ENCODE data around the gene CDH13. TPM values are rescaled to one million over a fixed set of nuclear protein-coding genes. Genes with fewer than 3 reads are reported as not detected.

CDH13 gene
- total RNA-seq, 2 donors from 2014 or later: 2.9 TPM; not detected in 1

DNA sequence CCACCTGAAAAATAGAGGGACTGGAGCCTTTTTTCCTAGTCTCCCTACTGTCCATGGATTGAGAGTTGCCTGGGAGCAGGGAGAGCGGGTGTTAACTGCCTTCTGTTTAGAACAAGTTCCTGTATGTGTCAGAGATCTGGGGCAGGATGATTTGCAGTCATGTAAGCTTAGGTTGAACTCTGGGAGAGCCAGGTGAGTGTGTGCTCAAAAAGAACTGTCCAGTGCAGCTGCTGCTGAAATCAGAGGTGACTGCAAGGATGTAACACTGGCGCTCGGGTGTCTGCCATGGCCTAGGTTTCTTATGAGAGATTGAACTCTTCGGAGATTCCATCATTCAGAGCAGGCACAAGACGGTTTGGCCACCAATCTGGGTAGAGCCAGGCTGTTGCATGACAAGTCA lies 432.5 kb downstream of the CDH13 start:
- Histone ChIP-seq H3K4me3 (no peak overlapping the region), H3K27ac (no peak overlapping the region), H3K4me1 (no peaks in the 10 kb centered on the region), H3K9me3 (no peaks in the 10 kb centered on the region), H3K27me3 (no peaks in the 10 kb centered on the region), H3K36me3 (replicated peaks in 1 of 2; ENCODE audit: insufficient read depth in 1 of 2, low read depth in 2 of 2) (no peaks in the 10 kb centered on the region)
- DNase-seq: no peak
- intact Hi-C loops (cut with DNase I): no loop called here
- WGBS, 2 donors: 47 to 61% methylated on average over 5 of the region's 5 CpGs
- no peak for TF ChIP-seq POLR2A (IDR thresholded peaks at IDR 0.05)
- ATAC-seq: no peak

- H3K27ac ChIP-seq: no peak overlapping the region
- H3K4me3 ChIP-seq: no peak overlapping the region
- DNase-seq (no peak), ATAC-seq (no peak)
- TF ChIP-seq POLR2A (IDR thresholded peaks at IDR 0.05) (no peak), CTCF (IDR thresholded peaks at IDR 0.05) (no peak)
- no peaks in the 10 kb centered on the region for H3K36me3 ChIP-seq (replicated peaks in 1 of 2; ENCODE audit: insufficient read depth in 1 of 2, low read depth in 2 of 2)
- H3K27me3 ChIP-seq: no peaks in the 10 kb centered on the region
- intact Hi-C loops (cut with DNase I): no loop called here
- no peaks in the 10 kb centered on the region for H3K4me1 ChIP-seq
- WGBS, 2 donors: 62 to 83% methylated on average over 3 of the region's 3 CpGs
- H3K9me3 ChIP-seq: no peaks in the 10 kb centered on the region
Measured at GRCh38 chr16:83066011-83066410, 439.2 kb downstream of the CDH13 start.

DNA sequence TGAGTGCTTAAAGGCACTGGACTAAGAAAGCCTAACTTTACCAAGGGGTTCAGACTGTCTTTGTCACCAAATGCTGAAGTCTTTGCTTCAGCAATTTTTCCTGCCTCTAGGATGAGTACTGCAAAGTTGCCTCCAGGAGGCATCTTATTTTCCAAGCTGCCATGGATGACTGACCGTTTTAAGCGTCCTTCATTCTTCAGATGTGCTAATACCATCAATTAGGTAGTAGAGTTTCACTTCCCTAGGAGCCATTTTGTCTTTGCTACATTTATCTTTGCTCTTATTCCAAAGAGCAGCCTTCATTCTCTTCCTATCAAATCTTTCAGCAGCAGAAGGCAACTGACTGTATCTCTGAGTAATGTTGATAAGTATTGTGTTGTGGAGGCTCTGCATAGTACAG lies 440.1 kb downstream of the CDH13 start:
- intact Hi-C loops (cut with DNase I): no loop called here
- WGBS, 2 donors: 56 to 70% methylated on average over 2 of the region's 2 CpGs
- no peaks in the 10 kb centered on the region for H3K27me3 ChIP-seq

DNA sequence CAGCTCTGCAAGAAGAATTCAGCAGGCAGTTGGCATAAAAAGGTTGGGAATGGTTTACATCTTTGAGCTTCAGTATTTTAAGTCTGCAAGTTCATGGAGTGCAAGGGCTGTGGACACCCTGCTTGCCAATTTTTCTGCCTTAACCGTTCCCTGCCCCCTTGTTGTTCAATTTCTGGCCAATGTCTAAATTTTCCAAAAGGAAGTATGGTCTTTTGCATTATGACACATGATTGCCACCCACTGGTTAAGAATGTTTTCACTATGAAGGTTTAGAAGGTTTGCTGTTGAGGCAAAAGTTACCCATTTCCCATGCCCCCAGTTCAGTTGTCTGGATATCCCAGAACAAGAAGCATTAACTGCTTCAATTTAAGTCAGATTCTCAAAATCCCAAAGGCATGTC lies 441.9 kb downstream of the CDH13 start:
- DNase-seq (no peak), ATAC-seq (no peak)
- Histone ChIP-seq H3K4me3 (no peak overlapping the region), H3K4me1 (no peaks in the 10 kb centered on the region), H3K27ac (no peak overlapping the region), H3K36me3 (replicated peaks in 1 of 2; ENCODE audit: insufficient read depth in 1 of 2, low read depth in 2 of 2) (no peaks in the 10 kb centered on the region), H3K9me3 (no peaks in the 10 kb centered on the region), H3K27me3 (no peaks in the 10 kb centered on the region)
- intact Hi-C loops (cut with DNase I): no loop called here
- TF ChIP-seq CTCF (IDR thresholded peaks at IDR 0.05): peak in 2 of 7 experiments; percentile 10 to 30
- no peak for TF ChIP-seq POLR2A (IDR thresholded peaks at IDR 0.05)
- 10 to 24% methylated on average over 1 of the region's 1 CpG for WGBS, 2 donors

More for the DNA sequence above, 440.1 kb downstream of the CDH13 start:
- ATAC-seq (no peak), DNase-seq (no peak)
- Histone ChIP-seq H3K9me3 (no peaks in the 10 kb centered on the region), H3K4me1 (no peaks in the 10 kb centered on the region), H3K36me3 (replicated peaks in 1 of 2; ENCODE audit: insufficient read depth in 1 of 2, low read depth in 2 of 2) (no peaks in the 10 kb centered on the region), H3K27ac (no peak overlapping the region), H3K4me3 (no peak overlapping the region)
- TF ChIP-seq POLR2A (IDR thresholded peaks at IDR 0.05): no peak
- TF ChIP-seq CTCF (IDR thresholded peaks at IDR 0.05): no peak

DNA sequence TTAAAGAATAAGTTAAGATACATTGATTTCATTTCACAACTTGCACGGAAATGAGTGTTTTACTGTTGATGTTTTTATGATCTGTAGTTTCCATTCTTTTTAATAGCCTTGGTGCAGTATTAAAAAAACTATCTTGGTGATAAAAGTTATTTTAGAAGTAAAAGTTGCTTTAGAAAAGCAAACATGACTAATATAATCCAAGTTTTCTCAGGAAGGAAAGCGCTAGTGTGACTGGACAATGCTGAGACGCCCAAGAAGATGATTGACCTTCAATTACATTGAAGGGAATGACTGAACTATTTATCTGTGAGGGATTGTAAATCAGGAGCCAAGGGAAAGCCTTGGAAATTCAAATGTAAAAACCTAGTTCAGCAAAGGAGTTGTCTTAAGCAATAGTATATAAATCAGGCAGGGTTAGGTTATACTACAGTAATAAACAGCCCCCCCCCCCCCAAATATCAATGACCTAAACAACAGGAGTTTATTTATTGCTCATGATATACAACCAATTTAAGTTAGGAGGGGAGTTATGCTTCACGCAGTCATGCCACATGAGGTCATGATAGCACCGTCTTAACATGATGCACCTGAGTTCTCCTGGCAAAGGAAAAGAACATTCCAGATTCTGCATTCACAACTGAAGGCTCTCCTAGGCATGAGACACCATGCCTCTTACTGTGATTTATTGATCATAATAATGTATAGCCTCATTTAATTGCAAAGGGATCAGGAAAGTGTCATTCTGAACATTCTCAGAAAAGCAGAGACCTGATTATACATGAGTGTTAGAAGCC lies 443.8 kb downstream of the CDH13 start:
- no peak for TF ChIP-seq CTCF (IDR thresholded peaks at IDR 0.05)
- TF ChIP-seq POLR2A (IDR thresholded peaks at IDR 0.05): no peak
- H3K4me3 ChIP-seq: no peak overlapping the region
- H3K9me3 ChIP-seq: no peaks in the 10 kb centered on the region
- intact Hi-C loops (cut with DNase I): no loop called here
- DNase-seq (no peak), ATAC-seq (no peak)
- no peak overlapping the region for H3K27ac ChIP-seq
- no peaks in the 10 kb centered on the region for H3K36me3 ChIP-seq (replicated peaks in 1 of 2; ENCODE audit: insufficient read depth in 1 of 2, low read depth in 2 of 2)
- no peaks in the 10 kb centered on the region for H3K27me3 ChIP-seq
- no peaks in the 10 kb centered on the region for H3K4me1 ChIP-seq
- 55% methylated on average over 5 of the region's 5 CpGs for WGBS, 2 donors

Data from body of pancreas (tissue), 4 donors.